GM23338 (cell line): ENCODE results near the gene BCL2L12. TPM values are rescaled to one million over a fixed set of nuclear protein-coding genes. Genes with fewer than 3 reads are reported as not detected.

ENCODE experiments used
- ATAC-seq: fragments of 200-7000 bp; cut with Tn5 transposase; 3 replicates; pipeline ENCODE4 v1.9.1; 2020
- DNase-seq: peaks from one replicate; pipeline ENCODE4 v3.0.0-alpha.2; 2015; ENCODE audit warnings: low spot score
- H2AFZ ChIP-seq: fragments of 200-600 bp; sonication (generic); 2 replicates; pipeline ENCODE4 v1.8.0; 2016; ENCODE audit warnings: antibody characterized with exemption, mild to moderate bottlenecking, moderate library complexity
- H3F3A ChIP-seq: fragments of 200-600 bp; sonication (generic); replicated peaks from 2 replicates; pipeline ENCODE4 v1.8.0; 2017; ENCODE audit warnings: antibody characterized with exemption, mixed run types, low read depth
- H3K27ac ChIP-seq: fragments of 200-600 bp; sonication (generic); 2 replicates; pipeline ENCODE4 v1.6.1; 2016; ENCODE audit warnings: low read depth
- H3K27me3 ChIP-seq: fragments of 200-600 bp; sonication (generic); 2 replicates; pipeline ENCODE4 v1.8.0; 2016; ENCODE audit warnings: mild to moderate bottlenecking, mixed run types, moderate library complexity; ENCODE audit not compliant: insufficient read depth
- H3K36me3 ChIP-seq: fragments of 200-600 bp; sonication (generic); 2 replicates; pipeline ENCODE4 v1.8.0; 2016; ENCODE audit warnings: mild to moderate bottlenecking; ENCODE audit not compliant: insufficient read depth
- H3K4me1 ChIP-seq: fragments of 200-600 bp; sonication (generic); 2 replicates; pipeline ENCODE4 v1.8.0; 2016; ENCODE audit warnings: mild to moderate bottlenecking, moderate library complexity; ENCODE audit not compliant: insufficient read depth
- H3K4me2 ChIP-seq: fragments of 200-600 bp; sonication (generic); 2 replicates; pipeline ENCODE4 v1.7.1; 2017; ENCODE audit warnings: mixed run types
- H3K4me3 ChIP-seq: fragments of 200-600 bp; sonication (generic); 2 replicates; pipeline ENCODE4 v1.6.1; 2016; ENCODE audit warnings: mixed run types
- H3K79me2 ChIP-seq: fragments of 200-600 bp; sonication (generic); replicated peaks from 2 replicates; pipeline ENCODE4 v1.8.0; 2017; ENCODE audit warnings: mild to moderate bottlenecking; ENCODE audit not compliant: insufficient read depth
- H3K9me2 ChIP-seq: fragments of 200-600 bp; sonication (generic); 2 replicates; pipeline ENCODE4 v1.8.0; 2017; ENCODE audit not compliant: insufficient read depth
- H4K20me1 ChIP-seq: fragments of 200-600 bp; sonication (generic); replicated peaks from 2 replicates; pipeline ENCODE4 v1.8.0; 2017; ENCODE audit warnings: mild to moderate bottlenecking; ENCODE audit not compliant: insufficient read depth
- H3K27ac Mint-ChIP-seq: 2 replicates; pipeline ENCODE4 v1.8.0; 2020; ENCODE audit warnings: inconsistent platforms, mild to moderate bottlenecking, moderate library complexity, mixed read lengths
- H3K27me3 Mint-ChIP-seq: 3 replicates; pipeline ENCODE4 v1.8.0; 2022; ENCODE audit warnings: low read depth, mild to moderate bottlenecking, moderate library complexity, mixed read lengths, inconsistent platforms; ENCODE audit not compliant: insufficient read depth, poor library complexity
- H3K36me3 Mint-ChIP-seq: 3 replicates; pipeline ENCODE4 v1.8.0; 2021; ENCODE audit warnings: low read depth, mild to moderate bottlenecking, inconsistent platforms, moderate library complexity, mixed read lengths
- H3K4me1 Mint-ChIP-seq: 3 replicates; pipeline ENCODE4 v1.8.0; 2020; ENCODE audit warnings: mild to moderate bottlenecking, inconsistent platforms, mixed read lengths
- H3K4me3 Mint-ChIP-seq: 3 replicates; pipeline ENCODE4 v1.8.0; 2021; ENCODE audit warnings: moderate library complexity, mild to moderate bottlenecking, inconsistent platforms, mixed read lengths
- H3K9me3 Mint-ChIP-seq: 3 replicates; pipeline ENCODE4 v1.8.0; 2020; ENCODE audit warnings: moderate library complexity, mild to moderate bottlenecking, inconsistent platforms, mixed read lengths
- CREB1 ChIP-seq: fragments of 250-450 bp; sonication (Bioruptor Pico); IDR thresholded peaks from 2 replicates; pipeline ENCODE4 v1.5.0; 2020; ENCODE audit warnings: low read depth, mild to moderate bottlenecking, moderate library complexity
- CTCF ChIP-seq, 2 experiments: fragments of 200-600 bp in 1 of 2; sonication (generic) in 1 of 2; conservative IDR thresholded peaks; 2 replicates each; pipeline versions ENCODE4 v1.5.1 to v1.6.1; 2016 to 2017; ENCODE audit warnings: antibody characterized with exemption in 2 of 2, low read depth in 2 of 2, mild to moderate bottlenecking in 2 of 2, moderate library complexity in 1 of 2
- ETS1 ChIP-seq: IDR thresholded peaks from 2 replicates; pipeline ENCODE4 v1.6.1; 2016; ENCODE audit warnings: antibody characterized with exemption
- EZH2 ChIP-seq: fragments of 200-600 bp; sonication (generic); IDR thresholded peaks from one replicate; pipeline ENCODE4 v1.8.0; 2017; ENCODE audit warnings: antibody characterized with exemption, mild to moderate bottlenecking, low read depth; ENCODE audit not compliant: unreplicated experiment
- JUNB ChIP-seq: IDR thresholded peaks from one replicate; pipeline ENCODE4 v1.6.1; 2016; ENCODE audit warnings: antibody characterized with exemption; ENCODE audit not compliant: unreplicated experiment
- NANOG ChIP-seq: IDR thresholded peaks from 2 replicates; pipeline ENCODE4 v1.6.1; 2016; ENCODE audit warnings: antibody characterized with exemption, borderline replicate concordance
- POLR2AphosphoS5 ChIP-seq: IDR thresholded peaks from 2 replicates; pipeline ENCODE4 v1.6.1; 2016; ENCODE audit warnings: antibody characterized with exemption, low read depth
- REST ChIP-seq: IDR thresholded peaks from one replicate; pipeline ENCODE4 v1.6.1; 2018; ENCODE audit warnings: antibody characterized with exemption; ENCODE audit not compliant: unreplicated experiment
- STAT1 ChIP-seq: IDR thresholded peaks from one replicate; pipeline ENCODE4 v1.6.1; 2016; ENCODE audit warnings: antibody characterized with exemption; ENCODE audit not compliant: unreplicated experiment
- ZNF114 ChIP-seq: fragments of 250-450 bp; sonication (Bioruptor Pico); IDR thresholded peaks from 2 replicates; pipeline ENCODE4 v1.5.0; 2020; ENCODE audit warnings: mild to moderate bottlenecking, moderate library complexity
- ZNF331 ChIP-seq: fragments of 250-450 bp; sonication (Bioruptor Pico); IDR thresholded peaks from 2 replicates; pipeline ENCODE4 v1.5.0; 2020; ENCODE audit warnings: low read depth, mild to moderate bottlenecking, moderate library complexity
- ZNF462 ChIP-seq: fragments of 250-450 bp; sonication (Bioruptor Pico); IDR thresholded peaks from 2 replicates; pipeline ENCODE4 v1.5.0; 2020; ENCODE audit warnings: mild to moderate bottlenecking, moderate library complexity
- polyA plus RNA-seq: library from polyadenylated mRNA; unstranded; fragments of >200 nt; fragmentation: Nextera tagmentation; extraction: Ambion mirVana; gene quantifications from 2 replicates; pipeline ENCODE4 v1.2.1, GENCODE V29; 2016
- total RNA-seq: library from RNA; depleted of rRNA; stranded (reverse); fragments of >200 nt; shearing (Covaris generic); gene quantifications from 2 replicates; pipeline ENCODE4 v1.2.3, GENCODE V29; 2014

BCL2L12 gene
- total and polyA plus RNA-seq, 2 experiments from 2014 or later = 61.3 to 102 TPM

- Histone ChIP-seq H3K27me3 (no peaks in the 10 kb centered on the region), H3K27ac (no peak overlapping the region), H3K4me2 (no peak overlapping the region), H3K36me3 (peaks cover 18% of the 10 kb centered on the region), H2AFZ (no peak overlapping the region), H3K79me2 (peaks cover 27% of the 10 kb centered on the region), H4K20me1 (peaks cover 12% of the 10 kb centered on the region), H3K4me3 (no peak overlapping the region), H3K9me2 (no peaks in the 10 kb centered on the region), H3K4me1 (peaks cover 10% of the 10 kb centered on the region; the same call in 1 of the 2 replicates), H3F3A (peaks cover 36% of the 10 kb centered on the region)
- TF ChIP-seq ZNF114 (CRISPR knock-in tag) (no peak), POLR2AphosphoS5 (no peak), REST (no peak), STAT1 (no peak), CREB1 (CRISPR knock-in tag) (no peak), NANOG (no peak), JUNB (no peak), ETS1 (no peak), EZH2 (no peak), CTCF (conservative IDR thresholded peaks at IDR 0.05; ENCODE audit: low read depth in 2 of 2) (no peak), ZNF462 (CRISPR knock-in tag) (no peak), ZNF331 (CRISPR knock-in tag) (no peak)
- H3K27me3 Mint-ChIP-seq = peaks cover 14% of the 10 kb centered on the region
- peaks cover 44% of the 10 kb centered on the region for H3K36me3 Mint-ChIP-seq
- H3K27ac Mint-ChIP-seq = no peak overlapping the region
- H3K4me1 Mint-ChIP-seq = peaks cover 18% of the 10 kb centered on the region
- no peak overlapping the region; the same call in 2 of the 3 replicates for H3K4me3 Mint-ChIP-seq
- no peaks in the 10 kb centered on the region; the same call in 1 of the 3 replicates for H3K9me3 Mint-ChIP-seq
- ATAC-seq (no peak), DNase-seq (no peak)
These were observed 3.8 kb downstream of the BCL2L12 start for GRCh38 chr19:49669516-49669915.
